Effector memory CD8-positive, alpha-beta T cell (primary cell): ENCODE results near the gene YPEL2.
A peak's percentile ranks its signal among the peaks of the same experiment; 100 is the strongest.

Experiments used
- ATAC-seq: fragments of 150-1000 bp; cut with Tn5 transposase; replicated peaks from 2 replicates; pipeline ENCODE4 v1.10.0; 2021; ENCODE audit warnings: mild to moderate bottlenecking, moderate library complexity
- DNase-seq, 3 experiments: peaks; one replicate each; pipeline ENCODE4 v3.0.0; 2021
- H3K27ac Mint-ChIP-seq, 2 donors: one replicate each; pipeline ENCODE4 v1.8.0; 2022; ENCODE audit warnings: mild to moderate bottlenecking in 2 of 2, mixed read lengths in 2 of 2, moderate library complexity in 2 of 2
- H3K27me3 Mint-ChIP-seq, 2 donors: one replicate each; pipeline ENCODE4 v1.8.0; 2022; ENCODE audit warnings: mixed read lengths in 2 of 2
- H3K36me3 Mint-ChIP-seq: one replicate; pipeline ENCODE4 v1.8.0; 2022; ENCODE audit warnings: mild to moderate bottlenecking, moderate library complexity, mixed read lengths; ENCODE audit not compliant: insufficient read depth
- H3K4me1 Mint-ChIP-seq, 2 donors: one replicate each; pipeline ENCODE4 v1.8.0; 2022; ENCODE audit warnings: low read depth in 2 of 2, mixed read lengths in 2 of 2
- H3K4me3 Mint-ChIP-seq, 2 donors: one replicate each; pipeline ENCODE4 v1.8.0; 2022; ENCODE audit warnings: mild to moderate bottlenecking in 2 of 2, mixed read lengths in 2 of 2, moderate library complexity in 2 of 2
- H3K9me3 Mint-ChIP-seq, 2 donors: one replicate each; pipeline ENCODE4 v1.8.0; 2022; ENCODE audit warnings: mixed read lengths in 2 of 2

Gene YPEL2

GRCh38 chr17:59368218-59368857 lies 36.9 kb downstream of the YPEL2 start:
- H3K4me3 Mint-ChIP-seq: no peak overlapping the region
- ATAC-seq (no peak), DNase-seq (no peak)
- no peaks in the 10 kb centered on the region for H3K9me3 Mint-ChIP-seq
- no peak overlapping the region for H3K27ac Mint-ChIP-seq
- peaks cover 13% of the 10 kb centered on the region for H3K36me3 Mint-ChIP-seq
- no peaks in the 10 kb centered on the region for H3K27me3 Mint-ChIP-seq
- peaks cover 30 to 40% of the 10 kb centered on the region in 2 donors for H3K4me1 Mint-ChIP-seq

GRCh38 chr17:59369031-59369975 lies 37.8 kb downstream of the YPEL2 start:
- H3K4me1 Mint-ChIP-seq: peaks cover 24 to 42% of the 10 kb centered on the region in 2 donors
- H3K36me3 Mint-ChIP-seq: peaks cover 10% of the 10 kb centered on the region
- H3K27me3 Mint-ChIP-seq: no peaks in the 10 kb centered on the region
- DNase-seq (no peak), ATAC-seq (no peak)
- H3K27ac Mint-ChIP-seq: no peak overlapping the region
- no peak overlapping the region for H3K4me3 Mint-ChIP-seq
- no peaks in the 10 kb centered on the region for H3K9me3 Mint-ChIP-seq

- Mint-ChIP-seq H3K27ac (peak overlapping the region; percentile 35 to 86), H3K27me3 (no peaks in the 10 kb centered on the region), H3K36me3 (peaks cover 7% of the 10 kb centered on the region), H3K4me3 (no peak overlapping the region), H3K4me1 (peaks cover 26 to 45% of the 10 kb centered on the region in 2 donors), H3K9me3 (no peaks in the 10 kb centered on the region)
- ATAC-seq (no peak), DNase-seq (no peak)
Observed at GRCh38 chr17:59370593-59371299, 39.3 kb downstream of the YPEL2 start.

DNA sequence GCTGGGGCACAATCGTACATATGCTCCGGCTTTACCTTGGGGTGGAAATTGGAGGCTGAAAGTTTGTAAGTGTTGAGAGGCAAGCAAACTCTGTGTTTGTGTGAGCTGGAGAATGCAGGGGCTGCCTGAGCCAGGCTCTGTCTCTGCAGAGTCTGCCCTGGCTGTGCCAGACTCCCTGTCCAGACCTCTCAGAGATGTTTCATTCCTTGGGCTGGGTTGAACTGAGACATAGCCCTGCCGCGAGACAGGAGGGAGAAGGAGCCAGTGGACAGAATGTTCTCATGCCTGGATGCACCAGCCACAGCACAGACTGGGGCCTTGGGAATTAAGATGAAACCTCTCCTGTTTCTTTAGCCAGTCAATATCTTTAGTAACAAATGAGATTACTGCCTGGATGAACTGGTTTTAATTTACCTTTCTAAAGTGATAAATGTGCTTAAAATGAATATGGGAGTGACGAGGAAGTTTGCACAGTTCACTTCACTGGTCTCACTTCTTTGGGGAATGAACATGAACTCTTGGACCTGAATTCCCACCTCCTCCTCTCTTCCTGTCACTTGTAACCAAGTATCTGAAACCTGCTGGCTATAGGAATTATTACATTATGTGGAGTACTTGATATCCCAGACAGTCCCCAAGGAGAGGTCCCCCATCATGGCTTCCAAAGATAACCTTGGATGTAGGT lies 40.1 kb downstream of the YPEL2 start:
- Mint-ChIP-seq H3K9me3 (no peaks in the 10 kb centered on the region), H3K4me3 (no peak overlapping the region), H3K27me3 (no peaks in the 10 kb centered on the region), H3K27ac (peak overlapping the region; percentile 35 to 86), H3K4me1 (peaks cover 29 to 46% of the 10 kb centered on the region in 2 donors), H3K36me3 (peaks cover 7% of the 10 kb centered on the region)
- DNase-seq: no peak
- ATAC-seq: no peak

- Mint-ChIP-seq H3K27ac (peak overlapping the region; percentile 35 to 86), H3K4me1 (peaks cover 30 to 43% of the 10 kb centered on the region in 2 donors), H3K9me3 (no peaks in the 10 kb centered on the region), H3K27me3 (no peaks in the 10 kb centered on the region), H3K36me3 (peaks cover 11% of the 10 kb centered on the region), H3K4me3 (no peak overlapping the region)
- ATAC-seq (no peak), DNase-seq (no peak)
Observed at GRCh38 chr17:59372138-59372751, 40.8 kb downstream of the YPEL2 start.

DNA sequence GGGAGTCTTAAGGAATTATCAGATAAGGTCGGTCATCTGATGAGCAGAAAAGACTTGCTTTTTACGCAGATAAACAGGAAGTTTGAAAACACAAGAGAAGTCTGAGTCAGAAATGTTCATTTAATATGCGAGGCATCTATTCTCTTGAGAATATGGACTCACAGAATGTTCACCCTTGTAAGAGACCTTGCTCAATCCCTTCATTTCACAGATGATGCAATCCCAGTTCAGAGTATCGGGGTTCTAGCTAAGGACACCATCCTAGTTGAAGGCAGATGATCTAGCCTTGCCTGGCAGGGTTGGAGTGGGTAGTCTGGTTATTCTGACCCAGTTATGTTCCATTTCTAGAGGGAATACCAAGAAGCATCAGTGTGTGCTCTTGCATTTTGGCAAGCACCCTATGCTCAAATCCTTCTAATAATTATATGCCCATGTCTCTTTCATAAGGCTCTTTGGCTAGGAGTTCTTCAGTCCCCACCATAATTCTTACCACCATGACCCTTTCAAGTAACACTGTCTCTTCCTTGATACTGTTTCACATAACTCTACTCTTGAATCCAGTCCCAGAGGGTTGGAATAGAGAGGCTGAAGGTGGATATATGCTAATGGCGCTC lies 42.5 kb downstream of the YPEL2 start:
- Mint-ChIP-seq H3K27ac (peak overlapping the region; percentile 18 to 26), H3K27me3 (no peaks in the 10 kb centered on the region), H3K9me3 (no peaks in the 10 kb centered on the region), H3K4me1 (peaks cover 25 to 40% of the 10 kb centered on the region in 2 donors), H3K36me3 (peaks cover 11% of the 10 kb centered on the region), H3K4me3 (no peak overlapping the region)
- DNase-seq (no peak), ATAC-seq (no peak)

- no peaks in the 10 kb centered on the region for H3K9me3 Mint-ChIP-seq
- H3K4me1 Mint-ChIP-seq: peaks cover 25 to 41% of the 10 kb centered on the region in 2 donors
- DNase-seq: no peak
- ATAC-seq: no peak
- H3K36me3 Mint-ChIP-seq: peaks cover 11% of the 10 kb centered on the region
- H3K27ac Mint-ChIP-seq: peak overlapping the region; percentile 18 to 26
- H3K27me3 Mint-ChIP-seq: no peaks in the 10 kb centered on the region
- no peak overlapping the region for H3K4me3 Mint-ChIP-seq
Observed at GRCh38 chr17:59374612-59375011, 43.2 kb downstream of the YPEL2 start.

GRCh38 chr17:59375857-59376256 lies 44.4 kb downstream of the YPEL2 start:
- no peak overlapping the region for H3K27ac Mint-ChIP-seq
- H3K9me3 Mint-ChIP-seq: no peaks in the 10 kb centered on the region
- no peak overlapping the region for H3K4me3 Mint-ChIP-seq
- peak; percentile 16 for ATAC-seq
- H3K36me3 Mint-ChIP-seq: peaks cover 10% of the 10 kb centered on the region
- H3K27me3 Mint-ChIP-seq: no peaks in the 10 kb centered on the region
- peaks cover 29 to 41% of the 10 kb centered on the region in 2 donors for H3K4me1 Mint-ChIP-seq
- no peak for DNase-seq

DNA sequence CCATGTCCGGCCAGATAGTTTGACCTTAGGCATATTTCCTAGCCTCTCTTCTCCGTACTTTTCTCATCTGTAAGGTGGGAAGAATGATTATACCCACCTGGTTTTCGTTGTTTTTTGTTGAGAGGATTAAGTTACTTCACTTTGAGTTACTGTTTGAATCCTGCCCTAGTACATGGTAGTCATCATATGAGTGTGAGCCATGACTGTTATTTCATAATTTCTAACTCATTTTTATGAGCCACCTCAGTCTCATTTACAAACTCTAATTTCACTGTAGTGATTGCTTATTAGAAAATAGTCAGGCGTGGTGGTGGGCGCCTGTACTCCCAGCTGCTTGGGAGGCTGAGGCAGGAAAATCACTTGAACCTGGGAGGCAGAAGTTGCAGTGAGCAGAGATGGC lies 45.1 kb downstream of the YPEL2 start:
- Mint-ChIP-seq H3K27ac (no peak overlapping the region), H3K9me3 (no peaks in the 10 kb centered on the region)

DNA sequence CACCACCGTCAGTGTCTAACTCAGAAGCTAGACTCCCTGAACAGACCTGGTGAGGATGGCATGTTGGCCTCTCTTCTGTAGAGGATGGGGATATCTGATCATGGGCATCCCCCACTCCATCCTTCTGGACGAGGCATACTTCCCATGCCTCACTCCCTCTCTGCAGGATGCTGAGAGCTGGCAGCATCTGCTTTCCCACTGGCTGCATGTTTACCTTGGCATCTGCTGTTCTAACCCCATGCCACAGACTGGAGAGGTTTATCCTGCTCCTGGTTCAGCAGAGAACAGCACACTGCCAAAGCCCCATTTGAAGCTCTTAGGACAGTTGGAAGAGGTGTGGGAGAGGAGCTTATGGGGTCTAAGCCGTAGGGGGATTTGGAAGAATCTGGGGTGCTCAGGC lies 46.0 kb downstream of the YPEL2 start:
- peaks cover 7% of the 10 kb centered on the region for H3K36me3 Mint-ChIP-seq
- H3K9me3 Mint-ChIP-seq: no peaks in the 10 kb centered on the region
- H3K4me3 Mint-ChIP-seq: no peak overlapping the region
- no peaks in the 10 kb centered on the region for H3K27me3 Mint-ChIP-seq
- peaks cover 18 to 40% of the 10 kb centered on the region in 2 donors for H3K4me1 Mint-ChIP-seq
- H3K27ac Mint-ChIP-seq: no peak overlapping the region
- DNase-seq (no peak), ATAC-seq (no peak)

More for the DNA sequence above, 45.1 kb downstream of the YPEL2 start:
- H3K27me3 Mint-ChIP-seq: no peaks in the 10 kb centered on the region
- H3K4me3 Mint-ChIP-seq: no peak overlapping the region
- DNase-seq: no peak
- peaks cover 23 to 44% of the 10 kb centered on the region in 2 donors for H3K4me1 Mint-ChIP-seq
- H3K36me3 Mint-ChIP-seq: peaks cover 7% of the 10 kb centered on the region
- ATAC-seq: no peak

GRCh38 chr17:59378675-59379074 lies 47.2 kb downstream of the YPEL2 start:
- no peak for ATAC-seq
- Mint-ChIP-seq H3K36me3 (peaks cover 4% of the 10 kb centered on the region), H3K4me1 (peaks cover 18 to 30% of the 10 kb centered on the region in 2 donors), H3K9me3 (no peaks in the 10 kb centered on the region), H3K27me3 (no peaks in the 10 kb centered on the region), H3K27ac (peak overlapping the region; percentile 41 to 56), H3K4me3 (no peak overlapping the region)
- no peak for DNase-seq

DNA sequence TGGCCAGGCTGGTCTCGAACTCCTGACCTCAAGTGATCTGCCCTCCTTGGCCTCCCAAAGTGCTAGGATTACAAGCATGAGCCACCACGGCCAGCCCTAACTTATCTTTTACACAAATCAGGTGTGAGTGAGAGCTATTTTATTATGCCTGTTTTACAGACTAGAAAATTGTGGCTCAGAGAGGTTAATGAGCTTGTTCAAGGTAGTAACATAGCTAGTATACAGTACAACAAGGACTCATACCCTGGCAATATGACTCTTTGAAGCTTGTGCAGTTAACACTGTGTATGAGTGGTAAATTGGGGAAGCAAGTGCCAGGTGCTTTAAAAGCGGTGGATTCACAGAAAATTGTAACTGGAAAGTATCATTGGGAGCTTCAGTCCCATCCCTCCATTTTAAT lies 49.0 kb downstream of the YPEL2 start:
- Mint-ChIP-seq H3K27ac (no peak overlapping the region), H3K4me1 (peaks cover 11 to 19% of the 10 kb centered on the region in 2 donors), H3K4me3 (no peak overlapping the region), H3K9me3 (no peaks in the 10 kb centered on the region), H3K36me3 (peaks cover 4% of the 10 kb centered on the region), H3K27me3 (no peaks in the 10 kb centered on the region)
- ATAC-seq (no peak), DNase-seq (no peak)
